H9 (cell line): ENCODE data around the gene KIZ. TPM values are rescaled to one million over a fixed set of nuclear protein-coding genes. Genes with fewer than 3 reads are reported as not detected.

ENCODE experiments used
- DNase-seq: peaks from one replicate; pipeline ENCODE4 v3.0.0-alpha.2; 2017
- H2AFZ ChIP-seq: one replicate; pipeline ENCODE4 v1.6.1; 2013; ENCODE audit warnings: mild to moderate bottlenecking, low read length, control low read depth, moderate library complexity
- H2AK5ac ChIP-seq: 2 replicates; pipeline ENCODE4 v1.6.1; 2013; ENCODE audit warnings: low read length, control low read depth, mixed read lengths; ENCODE audit not compliant: insufficient read length
- H2BK120ac ChIP-seq: one replicate; pipeline ENCODE4 v1.6.1; 2013; ENCODE audit warnings: low read depth, mild to moderate bottlenecking, low read length, control low read depth, inconsistent platforms; ENCODE audit not compliant: poor library complexity, severe bottlenecking
- H2BK12ac ChIP-seq: 2 replicates; pipeline ENCODE4 v1.6.1; 2013; ENCODE audit warnings: low read length, control low read depth, mixed read lengths, low read depth; ENCODE audit not compliant: insufficient read length
- H2BK15ac ChIP-seq: 2 replicates; pipeline ENCODE4 v1.6.1; 2013; ENCODE audit warnings: low read depth, low read length, control low read depth
- H2BK20ac ChIP-seq: one replicate; pipeline ENCODE4 v1.6.1; 2013; ENCODE audit warnings: low read depth, mild to moderate bottlenecking, low read length, control low read depth, inconsistent platforms; ENCODE audit not compliant: poor library complexity, severe bottlenecking
- H2BK5ac ChIP-seq: 2 replicates; pipeline ENCODE4 v1.6.1; 2013; ENCODE audit warnings: low read length, control low read depth, mixed read lengths; ENCODE audit not compliant: insufficient read length
- H3K14ac ChIP-seq: 2 replicates; pipeline ENCODE4 v1.6.1; 2013; ENCODE audit warnings: low read length, control low read depth; ENCODE audit not compliant: insufficient read depth
- H3K18ac ChIP-seq: 2 replicates; pipeline ENCODE4 v1.6.1; 2013; ENCODE audit warnings: low read depth, mild to moderate bottlenecking, mixed read lengths, low read length, control low read depth; ENCODE audit not compliant: insufficient read length
- H3K23ac ChIP-seq: 2 replicates; pipeline ENCODE4 v1.6.1; 2013; ENCODE audit warnings: low read length, control low read depth, mixed read lengths, low read depth; ENCODE audit not compliant: insufficient read length
- H3K23me2 ChIP-seq: 2 replicates; pipeline ENCODE4 v1.6.1; 2013; ENCODE audit warnings: low read depth, mild to moderate bottlenecking, mixed read lengths, low read length, control low read depth; ENCODE audit not compliant: insufficient read length, poor library complexity, severe bottlenecking
- H3K27ac ChIP-seq: 2 replicates; pipeline ENCODE4 v1.5.1; 2013; ENCODE audit warnings: low read length, control low read depth, mixed read lengths, low read depth; ENCODE audit not compliant: insufficient read length
- H3K27me3 ChIP-seq: 2 replicates; pipeline ENCODE4 v1.6.1; 2013; ENCODE audit warnings: low read length, control low read depth, inconsistent platforms; ENCODE audit not compliant: insufficient read depth
- H3K4ac ChIP-seq: 2 replicates; pipeline ENCODE4 v1.6.1; 2013; ENCODE audit warnings: low read depth, mild to moderate bottlenecking, control low read depth, inconsistent platforms, low read length, moderate library complexity
- H3K4me1 ChIP-seq: 2 replicates; pipeline ENCODE4 v1.6.1; 2013; ENCODE audit warnings: low read length, control low read depth, inconsistent platforms; ENCODE audit not compliant: insufficient read depth
- H3K4me2 ChIP-seq: 2 replicates; pipeline ENCODE4 v1.6.1; 2013; ENCODE audit warnings: low read length, control low read depth, mixed read lengths; ENCODE audit not compliant: insufficient read length, insufficient read depth
- H3K56ac ChIP-seq: 2 replicates; pipeline ENCODE4 v1.6.1; 2013; ENCODE audit warnings: low read depth, mild to moderate bottlenecking, mixed read lengths, low read length, control low read depth; ENCODE audit not compliant: insufficient read length
- H3K79me1 ChIP-seq: 2 replicates; pipeline ENCODE4 v1.6.1; 2013; ENCODE audit warnings: low read depth, mild to moderate bottlenecking, moderate library complexity, low read length, control low read depth, inconsistent platforms; ENCODE audit not compliant: insufficient read depth, poor library complexity, severe bottlenecking
- H3K79me2 ChIP-seq: 2 replicates; pipeline ENCODE4 v1.6.1; 2013; ENCODE audit warnings: low read length, control low read depth, inconsistent platforms; ENCODE audit not compliant: insufficient read depth
- H3K9ac ChIP-seq: 2 replicates; pipeline ENCODE4 v1.6.1; 2013; ENCODE audit warnings: low read length, control low read depth, mixed read lengths; ENCODE audit not compliant: insufficient read length; ENCODE audit errors: extremely low read depth
- H3K9me3 ChIP-seq: one replicate; pipeline ENCODE4 v1.6.1; 2013; ENCODE audit warnings: low read depth, low read length, inconsistent platforms; ENCODE audit not compliant: control insufficient read depth
- H3T11ph ChIP-seq: one replicate; pipeline ENCODE4 v1.6.1; 2013; ENCODE audit warnings: mild to moderate bottlenecking, low read length, control low read depth, inconsistent platforms
- H4K20me1 ChIP-seq: one replicate; pipeline ENCODE4 v1.6.1; 2013; ENCODE audit not compliant: control insufficient read depth, insufficient read length, insufficient read depth
- H4K5ac ChIP-seq: 2 replicates; pipeline ENCODE4 v1.6.1; 2013; ENCODE audit warnings: low read depth, mild to moderate bottlenecking, mixed read lengths, low read length, control low read depth; ENCODE audit not compliant: insufficient read length
- H4K8ac ChIP-seq: replicated peaks from 2 replicates; pipeline ENCODE4 v1.6.1; 2013; ENCODE audit warnings: low read length, control low read depth, mixed read lengths, low read depth; ENCODE audit not compliant: insufficient read length
- H4K91ac ChIP-seq: 2 replicates; pipeline ENCODE4 v1.6.1; 2013; ENCODE audit warnings: low read depth, mild to moderate bottlenecking, moderate library complexity, mixed read lengths, low read length, control low read depth; ENCODE audit not compliant: insufficient read length
- H3K27ac Mint-ChIP-seq, 3 experiments: 2 replicates in 2 of 3; 3 replicates in 1 of 3; pipeline ENCODE4 v1.8.0; 2020 to 2021; ENCODE audit warnings: mixed read lengths in 3 of 3, mild to moderate bottlenecking in 1 of 3, moderate library complexity in 1 of 3
- H3K27me3 Mint-ChIP-seq: 2 replicates; pipeline ENCODE4 v1.8.0; 2021; ENCODE audit warnings: low read depth, mild to moderate bottlenecking, moderate library complexity, mixed read lengths
- H3K36me3 Mint-ChIP-seq, 3 experiments: 2 replicates in 2 of 3; 3 replicates in 1 of 3; pipeline ENCODE4 v1.8.0; 2020 to 2021; ENCODE audit warnings: low read depth in 3 of 3, mixed read lengths in 3 of 3; ENCODE audit not compliant: insufficient read depth in 1 of 3
- H3K4me1 Mint-ChIP-seq, 2 experiments: 2 replicates each; pipeline ENCODE4 v1.8.0; 2020; ENCODE audit warnings: mixed read lengths in 2 of 2
- H3K4me3 Mint-ChIP-seq, 2 experiments: 2 replicates in 1 of 2; 3 replicates in 1 of 2; pipeline ENCODE4 v1.8.0; 2020 to 2021; ENCODE audit warnings: mild to moderate bottlenecking in 2 of 2, mixed read lengths in 2 of 2, moderate library complexity in 1 of 2
- H3K9me3 Mint-ChIP-seq, 2 experiments: 2 replicates in 1 of 2; 3 replicates in 1 of 2; pipeline ENCODE4 v1.8.0; 2020; ENCODE audit warnings: mild to moderate bottlenecking in 2 of 2, mixed read lengths in 2 of 2, moderate library complexity in 1 of 2
- WGBS: extraction: QIAGEN DNeasy Blood & Tissue Kit; methylation state at CpG from one replicate; pipeline ENCODE4 v1.1.7; 2013; ENCODE audit warnings: missing lambda C conversion rate, low lambda C conversion rate, mixed read lengths; ENCODE audit not compliant: insufficient read length; ENCODE audit errors: extremely low coverage; 5-methylcytosine and 5-hydroxymethylcytosine counted together
- total RNA-seq: library from RNA; stranded (reverse); gene quantifications from 2 replicates; pipeline ENCODE4 v1.2.1, GENCODE V29; 2021
- TF ChIP-seq, protein P1 (sequence below): fragments of 200-600 bp; sonication (generic); conservative IDR thresholded peaks from 3 replicates; pipeline ENCODE4 v1.8.0; 2021; ENCODE audit warnings: antibody characterized with exemption, mild to moderate bottlenecking

Gene KIZ
- total RNA-seq, 1 experiment from 2014 or later = 29.3 TPM

DNA sequence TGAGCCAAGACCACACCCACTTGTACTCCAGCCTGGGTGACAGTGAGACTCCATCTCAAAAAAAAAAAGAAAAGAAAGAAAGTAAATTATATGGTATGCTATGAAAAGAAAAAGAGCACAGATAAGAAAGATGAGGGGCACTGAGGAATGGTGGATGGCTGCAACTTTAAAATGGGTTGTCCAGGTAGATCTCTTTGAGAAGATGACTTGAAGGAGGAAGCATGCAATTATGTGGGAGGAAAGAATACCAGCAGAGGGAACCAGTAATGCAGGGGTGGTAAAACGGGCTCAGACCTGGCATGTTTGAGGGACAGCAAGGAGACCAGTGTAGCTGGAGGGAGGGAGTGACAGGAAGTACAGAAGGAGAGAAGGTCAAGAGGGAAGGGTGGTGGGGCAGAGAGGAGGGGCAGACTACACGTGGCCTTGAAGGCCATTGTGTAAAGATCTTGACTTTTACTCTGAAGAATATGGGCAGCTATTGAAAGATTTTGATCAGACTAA, 42.0 kb upstream of the KIZ start:
- Histone ChIP-seq H3K56ac (no peak overlapping the region), H2BK120ac (no peak overlapping the region), H4K8ac (no peak overlapping the region), H4K20me1 (no peaks in the 10 kb centered on the region), H2AFZ (no peak overlapping the region), H3K79me1 (no peaks in the 10 kb centered on the region), H3K4me1 (peaks cover 6% of the 10 kb centered on the region; the same call in 1 of the 2 replicates), H3T11ph (no peak overlapping the region), H3K23ac (no peak overlapping the region), H2AK5ac (no peak overlapping the region), H3K14ac (no peak overlapping the region), H4K91ac (no peak overlapping the region), H3K18ac (no peak overlapping the region), H3K4me2 (no peak overlapping the region), H2BK20ac (no peak overlapping the region), H2BK12ac (no peak overlapping the region), H3K27me3 (no peaks in the 10 kb centered on the region), H4K5ac (no peak overlapping the region), H3K9me3 (no peaks in the 10 kb centered on the region), H3K4ac (no peak overlapping the region), H3K79me2 (no peaks in the 10 kb centered on the region), H2BK5ac (no peak overlapping the region), H3K9ac (no peak overlapping the region), H2BK15ac (no peak overlapping the region), H3K27ac (no peak overlapping the region), H3K23me2 (no peaks in the 10 kb centered on the region)
- H3K9me3 Mint-ChIP-seq = no peaks in the 10 kb centered on the region
- H3K36me3 Mint-ChIP-seq = no peaks in the 10 kb centered on the region
- H3K27ac Mint-ChIP-seq = no peak overlapping the region
- no peak overlapping the region for H3K4me3 Mint-ChIP-seq
- no CpG with 5 or more reads among the region's 2 CpGs for WGBS
- TF ChIP-seq, protein P1, sequence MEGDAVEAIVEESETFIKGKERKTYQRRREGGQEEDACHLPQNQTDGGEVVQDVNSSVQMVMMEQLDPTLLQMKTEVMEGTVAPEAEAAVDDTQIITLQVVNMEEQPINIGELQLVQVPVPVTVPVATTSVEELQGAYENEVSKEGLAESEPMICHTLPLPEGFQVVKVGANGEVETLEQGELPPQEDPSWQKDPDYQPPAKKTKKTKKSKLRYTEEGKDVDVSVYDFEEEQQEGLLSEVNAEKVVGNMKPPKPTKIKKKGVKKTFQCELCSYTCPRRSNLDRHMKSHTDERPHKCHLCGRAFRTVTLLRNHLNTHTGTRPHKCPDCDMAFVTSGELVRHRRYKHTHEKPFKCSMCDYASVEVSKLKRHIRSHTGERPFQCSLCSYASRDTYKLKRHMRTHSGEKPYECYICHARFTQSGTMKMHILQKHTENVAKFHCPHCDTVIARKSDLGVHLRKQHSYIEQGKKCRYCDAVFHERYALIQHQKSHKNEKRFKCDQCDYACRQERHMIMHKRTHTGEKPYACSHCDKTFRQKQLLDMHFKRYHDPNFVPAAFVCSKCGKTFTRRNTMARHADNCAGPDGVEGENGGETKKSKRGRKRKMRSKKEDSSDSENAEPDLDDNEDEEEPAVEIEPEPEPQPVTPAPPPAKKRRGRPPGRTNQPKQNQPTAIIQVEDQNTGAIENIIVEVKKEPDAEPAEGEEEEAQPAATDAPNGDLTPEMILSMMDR = no peak
- H3K4me1 Mint-ChIP-seq = peaks cover 8 to 18% of the 10 kb centered on the region in 2 experiments
- no peak for DNase-seq
- peaks cover 4% of the 10 kb centered on the region; the same call in 1 of the 2 replicates for H3K27me3 Mint-ChIP-seq
